Measurements from ENCODE around the gene HOXA9.

- TF ChIP-seq, protein P1, sequence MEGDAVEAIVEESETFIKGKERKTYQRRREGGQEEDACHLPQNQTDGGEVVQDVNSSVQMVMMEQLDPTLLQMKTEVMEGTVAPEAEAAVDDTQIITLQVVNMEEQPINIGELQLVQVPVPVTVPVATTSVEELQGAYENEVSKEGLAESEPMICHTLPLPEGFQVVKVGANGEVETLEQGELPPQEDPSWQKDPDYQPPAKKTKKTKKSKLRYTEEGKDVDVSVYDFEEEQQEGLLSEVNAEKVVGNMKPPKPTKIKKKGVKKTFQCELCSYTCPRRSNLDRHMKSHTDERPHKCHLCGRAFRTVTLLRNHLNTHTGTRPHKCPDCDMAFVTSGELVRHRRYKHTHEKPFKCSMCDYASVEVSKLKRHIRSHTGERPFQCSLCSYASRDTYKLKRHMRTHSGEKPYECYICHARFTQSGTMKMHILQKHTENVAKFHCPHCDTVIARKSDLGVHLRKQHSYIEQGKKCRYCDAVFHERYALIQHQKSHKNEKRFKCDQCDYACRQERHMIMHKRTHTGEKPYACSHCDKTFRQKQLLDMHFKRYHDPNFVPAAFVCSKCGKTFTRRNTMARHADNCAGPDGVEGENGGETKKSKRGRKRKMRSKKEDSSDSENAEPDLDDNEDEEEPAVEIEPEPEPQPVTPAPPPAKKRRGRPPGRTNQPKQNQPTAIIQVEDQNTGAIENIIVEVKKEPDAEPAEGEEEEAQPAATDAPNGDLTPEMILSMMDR (IDR thresholded peaks at IDR 0.05; ENCODE audit: insufficient read depth, low read length): no peak
- TF ChIP-seq POLR2AphosphoS5 (IDR thresholded peaks at IDR 0.05; ENCODE audit: low read depth) (no peak), REST (IDR thresholded peaks at IDR 0.05; ENCODE audit: insufficient replicate concordance, low read depth) (no peak)
These were observed 5.3 kb upstream of the HOXA9 start for GRCh38 chr7:27170426-27171324.
